ENCODE measurements around the gene RBMS3.
"Not testable (repeated sequence)": the region's sequence is repeated elsewhere in the genome, so short reads cannot be mapped to it uniquely, and the experiment has no call there.

Gene RBMS3

DNA sequence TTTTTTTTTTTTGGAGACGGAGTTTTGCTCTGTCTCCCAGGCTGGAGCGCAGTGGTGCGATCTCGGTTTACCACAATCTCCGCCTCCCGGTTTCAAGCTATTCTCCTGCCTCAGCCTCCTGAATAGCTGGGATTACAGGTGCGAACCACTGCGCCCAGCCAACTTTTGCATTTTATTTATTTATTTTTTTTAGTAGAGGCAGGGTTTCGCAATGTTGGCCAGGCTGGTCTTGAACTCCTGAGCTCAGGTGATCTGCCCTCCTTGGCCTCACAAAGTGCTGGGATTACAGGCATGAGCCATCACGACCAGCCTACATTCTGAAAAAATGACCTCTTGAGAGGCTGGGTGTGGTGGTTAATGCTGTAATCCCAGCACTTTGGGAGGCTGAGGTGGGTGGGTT lies 243.6 kb downstream of the RBMS3 start:
- DNase-seq (ENCODE audit: low spot score), result not testable (repeated sequence)

DNA sequence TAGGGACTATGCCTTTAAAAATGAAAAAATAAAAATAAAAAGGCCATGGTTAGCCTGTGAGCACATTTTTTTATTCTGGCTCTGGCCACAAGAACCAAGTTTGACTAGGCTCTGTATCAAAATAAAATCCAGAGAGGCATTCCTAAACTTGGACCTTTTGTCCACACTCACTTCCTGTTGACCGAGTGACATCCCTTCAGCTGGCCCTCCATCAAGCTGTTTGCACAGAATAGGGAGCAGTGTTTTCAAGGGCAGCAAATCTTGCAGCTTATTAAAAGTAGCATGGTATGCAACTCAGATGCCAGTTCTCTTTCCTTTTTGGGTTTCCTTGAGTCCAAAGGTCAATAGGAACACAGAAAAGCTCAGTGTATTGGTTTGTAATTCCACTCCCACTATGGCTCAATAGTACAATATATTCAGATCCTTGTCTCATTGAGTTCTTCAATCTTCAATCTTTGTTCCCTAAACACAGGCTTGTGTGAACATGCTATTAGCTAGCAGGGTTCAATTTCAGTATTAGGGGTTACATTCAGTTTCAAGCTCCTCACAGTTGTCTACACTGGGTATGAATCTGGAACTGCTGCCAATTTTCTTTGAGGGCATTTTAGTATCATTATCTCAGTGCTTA lies 244.5 kb downstream of the RBMS3 start:
- no peak for DNase-seq (ENCODE audit: low spot score)

DNA sequence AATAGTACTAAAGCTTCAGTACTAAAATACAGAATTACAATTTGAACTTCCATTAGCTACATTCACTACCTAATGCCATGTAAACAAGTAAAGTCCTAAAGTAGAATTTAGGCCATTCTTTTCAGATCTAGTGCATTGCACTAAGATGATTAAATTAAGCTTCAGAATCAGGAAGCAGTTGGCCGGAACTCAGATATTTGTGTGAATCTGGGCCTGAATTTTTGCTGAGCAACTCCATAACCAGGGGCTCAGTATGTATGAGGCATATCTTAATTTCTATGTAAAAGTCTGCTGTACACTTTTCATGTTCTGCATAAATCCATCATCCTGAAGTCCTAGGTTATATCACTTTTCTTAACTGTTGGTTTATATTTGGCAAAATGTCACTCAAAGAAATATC lies 246.4 kb downstream of the RBMS3 start:
- DNase-seq (ENCODE audit: low spot score), result no peak

DNA sequence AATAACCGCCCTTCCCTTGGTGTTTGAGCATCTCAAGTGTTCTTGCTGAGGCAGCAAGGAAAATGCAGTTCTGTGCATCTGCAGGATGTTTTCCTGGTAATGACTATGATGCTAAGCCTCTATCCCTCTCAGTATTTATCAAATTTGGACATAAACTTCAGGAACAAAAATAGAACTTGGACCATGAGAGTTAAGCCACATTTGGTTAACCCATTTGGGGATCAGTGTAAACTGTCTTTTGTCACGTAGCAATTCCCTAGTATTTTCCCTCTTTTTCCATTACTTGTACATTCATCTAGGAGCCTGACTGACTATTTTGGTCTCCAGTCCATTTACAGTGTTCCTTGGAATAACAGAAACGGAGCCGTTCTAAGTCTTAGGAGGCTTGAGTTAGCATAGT lies 250.8 kb downstream of the RBMS3 start:
- no peak for DNase-seq (ENCODE audit: low spot score)

DNA sequence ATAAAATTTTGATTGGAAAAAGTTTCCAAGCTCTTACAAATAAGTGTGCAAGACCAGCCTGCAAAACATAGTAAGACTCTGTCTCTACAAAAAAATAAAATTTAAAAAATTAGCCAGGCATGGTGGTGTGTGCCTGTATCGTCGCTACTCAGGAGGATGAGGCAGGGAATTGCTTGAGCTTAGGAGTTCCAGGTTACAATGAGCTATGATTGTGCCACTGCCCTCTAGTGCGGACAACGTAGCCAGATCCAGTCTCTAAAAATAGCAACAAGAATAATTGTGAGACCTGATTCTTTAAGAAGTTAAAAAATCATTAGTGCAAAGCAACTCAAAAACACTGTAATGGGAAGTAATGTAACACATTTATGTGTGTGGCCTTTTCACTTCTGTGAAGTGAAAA lies 251.6 kb downstream of the RBMS3 start:
- no peak for DNase-seq (ENCODE audit: low spot score)

DNA sequence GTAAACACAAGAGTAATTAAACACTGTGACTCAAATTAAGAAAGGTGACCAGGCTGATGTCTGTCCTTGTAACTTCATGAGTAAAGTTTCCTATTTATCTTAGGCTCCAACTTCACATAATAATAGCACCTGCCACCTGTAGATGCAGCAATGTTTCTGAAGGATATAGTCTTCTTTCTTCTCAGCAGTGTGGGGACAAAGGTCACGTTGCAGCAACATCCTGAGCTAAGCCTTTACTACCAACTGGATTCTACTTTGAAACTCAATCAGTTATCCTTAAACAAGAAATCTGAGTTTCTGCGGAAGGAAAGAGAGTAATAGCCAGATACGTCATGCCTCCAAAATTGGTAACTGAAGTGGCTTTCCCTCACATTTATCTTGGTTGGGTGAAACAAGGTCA lies 253.1 kb downstream of the RBMS3 start:
- no peak for DNase-seq (ENCODE audit: low spot score)

DNA sequence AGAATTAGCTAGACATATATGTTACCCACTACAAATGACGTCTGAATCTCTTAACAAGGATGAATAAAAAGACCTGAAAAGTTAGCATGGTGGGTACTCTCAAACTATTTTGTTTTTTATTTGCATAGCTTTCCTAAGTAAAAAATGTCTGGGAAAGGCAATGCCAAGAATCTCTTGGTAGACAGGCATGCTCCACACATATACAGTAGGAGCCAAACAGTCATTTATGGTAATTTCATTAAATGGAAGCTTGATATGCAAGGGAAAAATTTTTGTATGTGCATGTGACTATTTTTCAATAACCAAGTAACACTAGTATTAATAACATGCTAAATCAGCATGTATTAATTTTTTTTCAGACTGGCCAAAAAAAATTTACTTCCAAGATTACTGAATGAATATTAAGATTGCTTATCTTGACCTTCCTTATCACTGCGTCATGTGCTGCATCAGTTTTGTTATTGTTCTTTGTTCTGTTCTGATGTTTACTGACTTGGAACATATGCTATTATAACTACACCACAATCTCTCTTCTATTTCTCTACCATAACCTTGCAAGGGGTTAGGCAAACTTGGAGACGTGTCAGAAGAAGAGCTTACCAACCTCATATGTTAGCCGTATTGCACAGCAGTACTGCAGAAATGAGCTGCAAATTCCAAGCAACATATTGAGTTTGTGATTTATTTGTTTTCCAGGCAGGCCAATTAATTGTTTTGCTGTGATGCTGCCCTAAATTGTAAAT lies 255.3 kb downstream of the RBMS3 start:
- DNase-seq (ENCODE audit: low spot score), result no peak

DNA sequence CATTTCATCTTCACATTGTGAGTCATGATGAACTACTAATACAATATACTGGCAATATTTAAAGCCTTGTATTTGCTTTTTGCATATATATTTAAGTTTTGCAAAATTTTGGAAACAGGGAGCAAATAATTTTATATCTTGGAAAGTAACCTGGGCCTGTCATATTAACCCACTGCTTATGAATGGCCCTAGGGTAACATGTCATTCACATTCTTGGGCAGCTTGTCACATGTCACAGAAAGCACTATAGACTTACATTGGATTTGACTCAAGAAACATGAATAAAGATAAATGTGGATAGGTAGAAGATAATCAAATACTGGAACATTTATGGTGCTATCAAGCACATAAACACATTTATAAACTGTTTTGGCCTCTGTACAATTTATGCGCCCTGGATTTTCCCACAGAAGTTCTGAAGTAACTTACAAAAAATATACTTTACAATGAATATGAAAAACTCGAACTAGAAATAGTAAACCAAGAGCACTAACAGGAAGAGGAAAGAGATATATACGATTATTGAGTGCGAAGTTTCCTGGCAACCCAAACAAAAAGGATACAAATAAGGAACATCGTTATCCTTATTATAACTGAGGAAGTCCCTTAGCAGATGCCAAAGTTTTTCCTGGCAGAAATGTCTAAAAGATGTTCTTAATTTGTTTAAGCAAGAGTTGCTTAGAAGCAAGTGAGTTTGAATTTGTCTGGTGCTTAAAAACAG lies 257.2 kb downstream of the RBMS3 start:
- DNase-seq (ENCODE audit: low spot score), result no peak

DNA sequence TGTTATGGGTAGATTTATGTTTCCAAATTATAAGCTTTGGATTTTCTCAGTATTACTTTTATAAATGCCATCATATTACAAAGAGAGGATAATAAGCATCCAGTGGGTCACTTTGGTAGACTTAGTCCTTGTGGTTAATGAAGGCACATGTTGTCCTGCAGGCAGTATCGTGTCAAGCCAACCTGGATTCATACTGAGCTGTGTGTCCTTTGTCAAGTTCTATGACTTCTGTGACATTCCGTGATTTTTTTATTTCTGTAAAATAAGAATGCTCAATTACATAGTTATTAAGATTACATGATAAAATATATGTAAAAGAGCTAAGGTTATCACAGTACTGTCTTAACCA lies 257.7 kb downstream of the RBMS3 start:
- no peak for DNase-seq (ENCODE audit: low spot score)

DNA sequence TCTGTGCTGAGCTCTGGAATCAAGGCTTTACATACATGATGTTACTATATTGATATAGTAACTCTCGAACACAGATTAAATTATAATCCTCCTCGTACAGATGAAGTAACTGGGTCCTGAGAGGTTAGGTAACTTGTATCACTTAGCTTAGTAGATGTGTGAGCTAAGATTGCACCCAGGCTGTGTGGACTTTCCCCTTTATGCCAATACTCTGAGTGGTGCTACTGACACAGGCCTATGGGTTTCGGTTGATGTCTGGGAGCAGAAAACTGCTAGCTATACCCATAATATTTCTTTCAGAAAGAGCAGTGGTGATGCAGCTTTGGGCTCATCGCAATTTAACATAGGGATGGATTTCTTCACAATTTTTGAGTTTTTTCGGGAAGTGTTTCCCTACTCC lies 259.7 kb downstream of the RBMS3 start:
- no peak for DNase-seq (ENCODE audit: low spot score)

DNA sequence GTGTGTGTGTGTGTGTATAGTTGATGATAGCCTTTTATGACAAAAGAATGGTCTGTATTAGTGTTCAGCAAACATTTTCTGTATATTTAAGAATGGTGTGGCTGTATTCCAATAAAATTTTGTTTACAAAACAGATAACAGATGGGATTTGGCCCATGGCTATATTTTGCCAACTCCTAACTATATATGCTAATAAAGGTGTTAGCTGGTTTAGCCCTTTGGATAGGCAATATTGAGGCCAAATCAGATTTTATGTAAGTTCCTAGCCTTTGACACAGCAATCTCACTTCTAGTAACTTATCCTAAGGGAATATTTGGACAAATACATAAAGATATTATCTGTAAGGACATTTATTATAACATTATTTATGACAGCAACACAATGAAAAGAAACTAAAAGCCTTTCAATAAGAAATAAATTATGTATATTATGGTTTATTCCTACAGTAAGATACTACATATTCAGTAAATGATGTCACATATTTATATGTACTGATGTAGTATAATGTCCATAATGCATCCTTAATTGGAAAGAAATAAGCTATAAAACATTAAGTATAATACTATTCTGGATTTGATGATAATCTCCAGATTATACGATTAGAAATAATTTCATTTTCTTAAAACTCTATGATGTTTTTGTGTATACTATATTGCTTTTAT lies 264.0 kb downstream of the RBMS3 start:
- no peak for DNase-seq (ENCODE audit: low spot score)

DNA sequence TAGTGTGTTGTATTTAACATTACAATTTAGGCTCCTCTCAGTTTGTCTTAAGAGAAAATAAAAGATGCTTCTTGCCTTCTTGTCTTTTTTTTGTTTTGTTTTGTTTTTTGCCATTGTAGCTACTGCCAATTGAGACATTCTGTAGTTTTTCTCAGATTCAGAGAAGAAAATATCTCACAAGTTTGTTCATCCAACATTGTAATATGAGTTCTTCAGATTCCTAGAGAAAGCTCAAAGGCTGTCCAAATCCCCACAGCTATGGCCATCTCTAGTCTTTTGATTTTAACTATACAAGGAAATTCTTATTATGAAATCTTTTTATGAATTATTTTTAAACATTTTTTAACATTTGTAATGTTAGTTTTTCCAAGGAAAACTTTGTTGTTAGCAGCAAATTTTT lies 264.7 kb downstream of the RBMS3 start:
- DNase-seq (ENCODE audit: low spot score), result no peak

DNA sequence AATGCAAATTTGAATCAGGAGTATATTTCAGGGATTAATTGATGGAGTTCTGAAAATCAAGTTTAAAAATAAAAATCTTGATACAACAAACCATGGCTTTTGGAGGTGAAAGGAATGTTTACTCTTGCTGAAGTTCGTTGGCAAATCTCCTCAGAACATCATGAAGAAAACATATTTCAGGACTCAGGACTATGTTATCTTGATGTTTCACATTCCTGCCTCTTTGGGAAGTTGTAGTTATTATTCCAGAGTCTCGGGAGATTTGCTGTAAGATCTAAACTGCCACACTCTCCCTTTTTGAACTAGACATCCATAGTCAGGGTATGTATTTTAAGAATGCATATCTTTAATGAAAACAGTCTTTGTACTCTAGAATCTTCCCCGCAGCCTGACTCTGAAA lies 271.2 kb downstream of the RBMS3 start:
- DNase-seq (ENCODE audit: low spot score), result no peak

DNA sequence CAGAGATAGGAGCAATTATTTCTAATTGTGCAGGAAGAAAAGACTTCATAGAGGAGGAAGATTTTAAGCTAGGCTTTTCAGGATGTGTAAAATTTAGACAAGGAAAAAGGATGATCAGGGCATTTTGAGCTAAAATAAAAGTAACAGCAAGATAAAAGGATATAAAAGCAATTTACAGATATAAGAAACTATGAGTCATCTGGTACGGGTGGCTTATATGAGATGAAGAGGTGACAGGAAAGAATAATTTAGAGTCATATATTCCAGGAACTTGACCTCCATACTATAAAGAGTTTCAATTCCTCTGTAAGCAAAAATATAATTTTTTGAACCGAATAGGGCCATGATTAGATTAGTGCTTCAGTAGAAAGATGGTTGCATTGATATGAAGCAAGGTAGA lies 273.7 kb downstream of the RBMS3 start:
- no peak for DNase-seq (ENCODE audit: low spot score)

DNA sequence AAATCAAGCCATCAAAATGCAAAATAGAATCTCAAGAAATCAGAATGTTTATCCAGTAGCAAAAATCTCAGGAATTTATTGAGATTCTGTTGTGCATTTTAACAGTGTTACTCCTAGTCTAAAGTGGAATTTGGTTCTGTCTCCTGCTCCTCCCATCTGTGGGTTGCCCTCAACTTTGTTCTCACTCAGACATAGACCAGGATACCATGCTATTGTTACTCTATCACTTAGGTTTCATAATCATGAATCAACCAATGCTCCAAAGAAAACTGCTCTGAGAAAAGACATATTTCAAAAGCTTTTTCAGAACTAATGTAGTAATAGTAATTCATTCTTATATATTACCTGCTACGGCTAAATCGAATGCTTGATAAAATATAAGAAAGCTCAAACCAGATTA lies 274.7 kb downstream of the RBMS3 start:
- DNase-seq (ENCODE audit: low spot score), result no peak

DNA sequence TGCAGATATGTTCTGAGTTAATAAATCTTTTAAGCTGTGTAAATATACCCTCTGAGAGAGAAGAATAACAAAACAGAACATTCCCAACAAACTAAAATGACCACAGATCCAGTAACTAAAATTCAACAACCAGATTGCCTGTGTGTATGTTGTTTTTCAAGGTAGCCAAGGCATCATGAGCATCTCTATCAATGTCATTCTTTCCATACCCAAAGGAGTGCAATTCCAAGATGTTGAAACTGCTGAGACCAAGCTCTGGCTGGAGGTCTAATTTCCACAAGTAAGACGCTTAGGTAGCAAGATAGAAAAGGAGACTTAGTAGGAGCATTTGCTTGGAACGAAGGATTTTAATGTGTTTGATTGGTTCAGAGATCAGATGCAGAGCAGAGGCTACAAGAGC lies 276.3 kb downstream of the RBMS3 start:
- no peak for DNase-seq (ENCODE audit: low spot score)

DNA sequence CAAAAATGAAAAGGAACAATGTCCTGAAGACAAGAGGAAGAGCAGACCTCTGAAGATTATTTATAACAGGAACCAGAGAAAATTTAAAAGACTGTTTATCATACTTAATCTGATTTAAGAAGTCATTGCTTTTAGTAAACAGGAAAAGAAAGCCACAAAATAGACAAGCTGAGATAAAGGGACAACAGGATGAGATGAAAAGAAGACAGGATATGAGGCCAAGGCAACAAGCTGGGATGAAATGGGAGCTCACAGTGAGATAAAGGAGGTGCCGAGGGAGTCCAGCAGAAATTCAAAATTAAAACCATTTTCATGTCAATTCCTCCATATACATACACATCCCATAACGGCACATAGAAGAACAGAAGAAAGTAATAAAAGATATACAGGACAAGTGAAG lies 277.0 kb downstream of the RBMS3 start:
- no peak for DNase-seq (ENCODE audit: low spot score)

DNA sequence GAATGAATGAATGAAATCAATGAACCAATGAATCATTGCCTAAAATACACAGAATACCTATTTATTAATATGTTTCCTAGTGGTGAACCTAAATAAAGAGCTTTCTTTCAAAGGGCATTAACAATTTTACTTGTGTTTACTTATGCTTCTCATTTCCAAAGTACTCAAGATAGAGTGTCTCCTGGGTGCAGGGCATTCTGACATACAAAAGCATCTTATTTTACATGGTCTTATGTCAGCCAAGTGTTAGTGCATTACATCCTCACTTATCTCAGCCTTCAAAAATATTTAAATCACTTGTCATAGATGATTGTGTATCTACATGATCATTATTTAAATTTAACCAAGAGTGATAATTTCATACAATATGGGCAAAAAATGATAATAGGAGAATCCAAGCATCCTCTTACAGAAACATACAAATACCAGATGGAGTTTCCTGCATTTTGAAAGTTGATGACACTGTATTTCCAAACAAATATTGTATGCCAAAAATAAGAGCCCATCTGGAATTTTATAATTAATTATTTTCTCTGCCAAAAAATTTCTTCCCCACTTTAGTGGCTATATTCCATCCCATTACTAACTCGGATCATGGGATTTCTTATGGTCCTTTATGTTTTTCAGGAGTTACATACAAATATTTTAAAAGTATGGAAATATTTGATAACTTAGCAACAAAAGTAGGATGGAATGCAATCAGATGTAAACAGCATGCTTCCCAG lies 279.0 kb downstream of the RBMS3 start:
- no peak for DNase-seq (ENCODE audit: low spot score)

DNA sequence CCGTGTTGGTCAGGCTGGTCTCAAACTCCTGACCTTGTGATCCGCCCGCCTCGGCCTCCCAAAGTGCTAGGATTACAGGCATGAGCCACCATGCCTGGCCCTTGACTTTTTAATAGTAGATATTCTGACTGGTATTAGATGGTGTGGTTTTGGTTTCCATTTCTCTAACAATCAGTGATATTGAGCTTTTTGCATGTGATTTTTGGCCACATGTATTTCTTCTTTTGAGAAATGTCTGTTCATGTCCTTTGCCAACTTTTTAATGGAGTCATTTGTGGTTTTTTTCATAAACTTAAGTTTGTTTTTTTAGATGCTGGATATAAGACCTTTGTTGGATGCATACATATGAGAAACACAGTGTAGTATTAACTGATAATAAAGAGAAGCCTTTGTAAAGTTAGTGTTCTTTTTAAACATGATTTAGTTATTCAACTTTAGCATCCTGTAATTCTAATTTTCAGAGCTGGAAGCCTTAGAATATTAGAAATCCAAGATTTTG lies 280.8 kb downstream of the RBMS3 start:
- no peak for DNase-seq (ENCODE audit: low spot score)

DNA sequence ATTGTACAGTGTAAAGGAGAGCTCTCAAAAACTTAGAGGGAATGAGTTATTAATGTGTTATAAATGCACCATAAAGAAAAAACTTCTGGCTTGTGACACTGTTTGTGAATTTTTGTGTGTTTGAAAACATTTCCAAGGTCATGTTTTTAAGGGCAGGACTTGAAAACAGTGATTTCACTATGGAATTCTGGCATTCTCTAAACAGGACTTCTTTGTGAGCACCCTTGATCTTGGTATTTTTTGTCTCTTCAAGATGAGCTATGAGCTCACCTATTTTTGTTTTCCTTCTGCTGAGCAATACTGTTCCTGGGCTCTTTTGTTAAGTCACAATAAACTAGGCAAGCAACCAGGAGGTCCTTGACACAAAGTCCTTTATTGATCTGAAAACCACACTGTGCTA lies 284.4 kb downstream of the RBMS3 start:
- DNase-seq (ENCODE audit: low spot score), result no peak

DNA sequence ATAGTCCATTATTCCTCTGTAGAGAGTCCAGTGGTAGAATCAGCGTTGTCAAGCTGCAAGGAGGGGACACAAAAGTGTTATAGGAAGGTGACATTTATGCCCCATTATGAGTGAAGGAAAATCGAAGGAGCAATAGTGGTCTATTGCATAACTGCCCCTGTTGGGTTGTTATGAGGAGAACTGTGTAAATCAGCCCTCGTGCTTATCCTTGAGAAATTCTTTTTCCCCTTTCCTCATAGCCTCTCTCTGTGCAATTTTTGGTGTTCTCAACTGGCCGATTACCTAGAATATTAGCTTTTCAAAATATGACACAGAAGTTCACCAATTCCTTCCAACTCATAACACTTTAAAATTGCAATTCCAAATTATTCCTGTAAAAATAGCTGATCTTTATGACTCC lies 286.6 kb downstream of the RBMS3 start:
- DNase-seq (ENCODE audit: low spot score), result no peak

DNA sequence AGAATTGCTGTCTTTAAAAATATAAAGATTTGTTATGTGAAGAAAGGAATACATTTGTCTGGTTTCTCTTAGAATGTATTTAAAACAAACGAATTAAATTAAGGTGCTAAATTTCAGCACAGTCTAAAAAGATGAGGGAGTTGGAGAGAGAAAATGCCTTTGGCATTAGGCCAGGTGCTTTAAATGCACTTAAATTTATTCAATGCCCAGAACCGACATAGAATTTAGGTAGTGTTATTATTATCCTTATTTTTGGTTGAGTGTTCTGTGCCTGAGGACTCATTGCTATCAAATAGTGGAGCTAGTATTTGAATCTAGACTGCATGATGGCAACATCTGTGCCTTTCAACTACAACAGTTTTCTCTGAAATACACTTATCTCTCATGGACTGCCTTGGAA lies 287.5 kb downstream of the RBMS3 start:
- no peak for DNase-seq (ENCODE audit: low spot score)
